HG03575 (cell line): ENCODE data around the gene MSLN.

ENCODE experiments used
- ATAC-seq: cut with Tn5 transposase; IDR thresholded peaks from one replicate; pipeline ENCODE4 v1.9.1; 2021; ENCODE audit not compliant: unreplicated experiment, insufficient number of reproducible peaks, low FRiP score; ENCODE audit errors: extremely low read depth

The MSLN gene

GRCh38 chr16:721765-722540, 38.6 kb upstream of the MSLN start:
- no peak for ATAC-seq

DNA sequence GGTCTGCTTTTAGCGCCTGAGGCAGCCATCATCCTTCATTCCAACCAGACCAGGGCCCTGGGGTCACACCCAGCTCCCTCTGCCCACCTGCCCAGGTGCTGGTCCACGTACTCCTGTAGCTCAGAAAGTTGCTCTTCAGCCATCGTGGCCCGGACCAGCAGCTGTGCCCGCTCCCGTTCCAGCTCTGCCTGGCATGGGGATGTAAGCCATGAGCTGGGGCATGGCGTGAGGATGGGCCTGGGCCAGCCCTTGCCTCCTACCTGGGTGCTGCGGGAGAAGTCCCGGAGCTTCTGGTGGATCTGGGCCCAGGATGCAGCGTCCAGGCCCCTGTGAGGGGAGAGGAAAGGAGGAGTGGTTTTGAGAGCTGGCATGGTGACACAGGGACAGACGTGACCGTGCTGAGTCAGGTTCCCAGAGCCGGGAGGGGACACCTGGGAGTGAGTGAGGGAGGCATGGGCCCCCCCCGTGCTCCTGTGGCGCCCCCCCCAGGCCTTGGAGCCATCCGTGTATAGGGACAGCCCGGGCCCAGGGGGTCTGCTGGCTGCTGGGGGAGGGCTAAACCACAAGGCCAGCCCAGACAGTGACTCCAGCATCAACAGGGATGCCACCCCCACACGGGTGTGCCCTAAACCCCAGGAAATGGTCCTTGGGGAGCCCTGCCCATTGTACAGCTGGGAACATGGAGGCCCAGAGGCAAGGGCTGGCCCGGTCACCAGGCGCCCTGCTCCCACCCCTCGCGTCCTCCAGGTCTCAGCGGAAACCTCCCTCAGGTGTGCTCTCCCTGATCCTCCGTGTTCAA, 37.5 kb upstream of the MSLN start:
- ATAC-seq: no peak

- no peak for ATAC-seq
Observed at GRCh38 chr16:723695-724094, 36.8 kb upstream of the MSLN start.

- ATAC-seq: no peak
Observed at GRCh38 chr16:724188-725040, 36.1 kb upstream of the MSLN start.

- ATAC-seq: no peak
Observed at GRCh38 chr16:725041-725376, 35.5 kb upstream of the MSLN start.

GRCh38 chr16:725463-726187, 34.9 kb upstream of the MSLN start:
- ATAC-seq: no peak

DNA sequence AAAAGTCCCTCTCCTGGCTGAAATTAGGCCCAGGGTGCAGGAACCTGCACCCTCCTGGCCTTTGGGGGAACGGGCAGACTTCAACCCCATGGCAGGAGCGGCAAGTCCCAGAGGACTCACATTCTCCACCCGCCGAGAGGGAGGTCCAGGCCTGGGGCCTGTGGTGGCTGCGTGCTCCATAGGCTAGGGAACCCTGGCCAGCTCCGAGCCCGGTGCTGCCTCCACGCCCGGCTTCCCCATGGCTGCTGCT, 34.4 kb upstream of the MSLN start:
- no peak for ATAC-seq

- no peak for ATAC-seq
Observed at GRCh38 chr16:726438-727290, 33.9 kb upstream of the MSLN start, which contains the start of the genes CCDC78 and HAGHL. TSS of gene CCDC78 (minus strand) at chr16:726443. CDS start at chr16:726367, 76 bp downstream. TSS of gene HAGHL (plus strand) at chr16:727106. CDS start at chr16:727510, 404 bp downstream.

DNA sequence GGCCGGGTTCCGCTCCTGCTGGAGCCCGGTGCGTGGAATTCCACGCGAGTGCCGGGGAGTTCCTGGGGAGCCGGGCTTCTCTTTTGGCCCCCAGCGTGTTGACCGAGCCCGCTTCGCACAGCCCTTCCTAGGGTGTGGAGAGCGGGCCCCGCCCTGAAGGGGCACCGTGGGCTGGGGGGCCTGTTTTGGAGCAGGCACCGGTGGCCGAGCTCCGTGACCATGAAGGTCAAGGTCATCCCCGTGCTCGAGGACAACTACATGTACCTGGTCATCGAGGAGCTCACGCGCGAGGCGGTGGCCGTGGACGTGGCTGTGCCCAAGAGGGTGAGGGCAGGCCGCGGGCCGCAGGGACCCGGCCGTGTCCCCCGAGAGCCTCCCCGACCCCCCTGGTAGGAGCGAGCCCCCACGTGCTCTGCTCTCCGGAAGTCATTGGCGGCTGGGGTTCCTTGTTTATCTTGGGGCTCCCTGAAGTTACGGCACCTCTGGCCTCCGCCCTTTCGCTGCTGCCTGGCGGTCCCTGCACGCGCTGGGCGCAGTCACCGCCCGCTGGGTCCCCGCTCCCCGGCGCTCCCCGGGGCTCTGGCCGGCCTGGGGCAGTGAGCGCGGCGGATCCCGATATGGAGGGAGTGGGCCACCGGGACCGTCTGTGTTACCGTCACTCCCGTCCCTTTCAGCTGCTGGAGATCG, 33.1 kb upstream of the MSLN start:
- ATAC-seq: no peak

DNA sequence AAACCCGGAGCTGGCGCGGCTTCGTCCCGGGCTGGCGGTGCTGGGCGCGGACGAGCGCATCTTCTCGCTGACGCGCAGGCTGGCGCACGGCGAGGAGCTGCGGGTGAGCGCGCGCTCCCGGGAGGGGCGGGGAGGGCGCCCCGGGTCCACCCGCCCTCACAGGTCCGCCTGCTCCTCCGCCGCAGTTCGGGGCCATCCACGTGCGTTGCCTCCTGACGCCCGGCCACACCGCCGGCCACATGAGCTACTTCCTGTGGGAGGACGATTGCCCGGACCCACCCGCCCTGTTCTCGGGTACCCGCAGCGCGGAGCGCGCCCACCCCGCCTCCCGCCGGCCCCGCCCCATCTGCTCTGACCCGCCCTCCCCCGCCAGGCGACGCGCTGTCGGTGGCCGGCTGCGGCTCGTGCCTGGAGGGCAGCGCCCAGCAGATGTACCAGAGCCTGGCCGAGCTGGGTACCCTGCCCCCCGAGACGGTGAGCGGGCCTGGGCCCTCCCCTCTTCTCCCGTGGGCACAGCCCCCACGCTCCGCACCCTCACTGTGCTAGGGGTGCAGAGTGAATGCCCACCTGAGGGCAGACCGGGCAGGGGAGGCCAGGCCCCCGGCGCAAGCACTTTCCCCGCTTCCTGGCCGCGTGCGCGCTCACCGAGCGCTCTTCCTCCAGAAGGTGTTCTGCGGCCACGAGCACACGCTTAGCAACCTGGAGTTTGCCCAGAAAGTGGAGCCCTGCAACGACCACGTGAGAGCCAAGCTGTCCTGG, 32.2 kb upstream of the MSLN start:
- ATAC-seq: no peak

- ATAC-seq: no peak
Observed at GRCh38 chr16:728890-729744, 31.4 kb upstream of the MSLN start.

DNA sequence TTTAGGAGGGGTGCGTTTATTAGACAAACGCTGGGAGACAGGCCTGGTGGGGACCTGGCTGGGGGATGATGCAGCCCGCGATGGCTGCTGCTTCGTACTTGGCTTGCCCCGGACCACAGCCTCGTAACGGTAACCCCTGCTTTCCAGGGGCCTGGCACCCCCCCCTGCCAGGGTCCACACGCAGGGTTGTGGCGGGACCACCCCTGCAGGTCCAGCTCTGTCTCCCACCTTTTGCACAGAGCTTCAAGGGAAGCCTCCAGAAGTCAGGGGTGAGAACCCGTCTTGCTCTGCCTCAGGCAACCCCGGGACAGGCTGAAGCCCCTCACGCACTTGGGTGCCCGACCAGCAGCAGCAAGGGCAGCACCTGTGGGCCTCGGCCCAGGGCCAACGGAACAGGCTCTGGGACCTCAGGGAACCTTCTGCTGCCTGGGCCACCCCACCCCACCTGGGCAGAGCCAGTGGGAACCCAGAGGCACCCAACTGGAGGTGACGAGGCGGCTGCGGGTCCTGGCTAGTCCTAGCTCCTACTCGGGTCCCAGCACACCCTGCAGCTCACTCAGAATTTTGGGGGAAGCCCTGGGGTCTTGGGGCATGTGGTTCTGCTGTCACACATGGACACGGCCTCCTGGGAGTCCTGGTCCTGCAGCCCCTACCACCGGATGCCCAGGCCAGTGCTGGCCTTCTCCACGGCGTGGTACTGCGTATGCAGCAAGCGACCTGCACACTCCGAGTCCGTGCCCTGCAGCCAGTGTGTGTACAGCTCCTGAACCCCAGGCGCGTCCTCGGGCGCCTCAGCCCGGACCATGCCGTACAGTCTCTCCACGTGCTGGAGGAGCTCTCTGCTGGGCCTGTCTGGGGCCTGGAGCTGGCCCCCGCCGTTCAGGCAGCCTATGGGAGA, 30.5 kb upstream of the MSLN start:
- ATAC-seq: no peak

GRCh38 chr16:730666-731509, 29.6 kb upstream of the MSLN start:
- ATAC-seq: no peak

- no peak for ATAC-seq
Observed at GRCh38 chr16:732332-732731, 28.2 kb upstream of the MSLN start.
